A549 treated with RU486 at 1 μM for 4 hours (cell line): ENCODE data around the gene LIN28A. TPM values are rescaled to one million over a fixed set of nuclear protein-coding genes. Genes with fewer than 3 reads are reported as not detected.

Source experiments
- total RNA-seq: library from RNA; stranded (reverse); fragments of 200-300 nt; extraction: Qiagen RNA extraction; gene quantifications from 5 replicates; pipeline ENCODE4 v1.2.3, GENCODE V29; 2022; ENCODE audit warnings: low read depth

LIN28A gene, protein sequence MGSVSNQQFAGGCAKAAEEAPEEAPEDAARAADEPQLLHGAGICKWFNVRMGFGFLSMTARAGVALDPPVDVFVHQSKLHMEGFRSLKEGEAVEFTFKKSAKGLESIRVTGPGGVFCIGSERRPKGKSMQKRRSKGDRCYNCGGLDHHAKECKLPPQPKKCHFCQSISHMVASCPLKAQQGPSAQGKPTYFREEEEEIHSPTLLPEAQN
- 0.03 TPM in 1 of 5 replicates, not detected in the others for total RNA-seq

DNA sequence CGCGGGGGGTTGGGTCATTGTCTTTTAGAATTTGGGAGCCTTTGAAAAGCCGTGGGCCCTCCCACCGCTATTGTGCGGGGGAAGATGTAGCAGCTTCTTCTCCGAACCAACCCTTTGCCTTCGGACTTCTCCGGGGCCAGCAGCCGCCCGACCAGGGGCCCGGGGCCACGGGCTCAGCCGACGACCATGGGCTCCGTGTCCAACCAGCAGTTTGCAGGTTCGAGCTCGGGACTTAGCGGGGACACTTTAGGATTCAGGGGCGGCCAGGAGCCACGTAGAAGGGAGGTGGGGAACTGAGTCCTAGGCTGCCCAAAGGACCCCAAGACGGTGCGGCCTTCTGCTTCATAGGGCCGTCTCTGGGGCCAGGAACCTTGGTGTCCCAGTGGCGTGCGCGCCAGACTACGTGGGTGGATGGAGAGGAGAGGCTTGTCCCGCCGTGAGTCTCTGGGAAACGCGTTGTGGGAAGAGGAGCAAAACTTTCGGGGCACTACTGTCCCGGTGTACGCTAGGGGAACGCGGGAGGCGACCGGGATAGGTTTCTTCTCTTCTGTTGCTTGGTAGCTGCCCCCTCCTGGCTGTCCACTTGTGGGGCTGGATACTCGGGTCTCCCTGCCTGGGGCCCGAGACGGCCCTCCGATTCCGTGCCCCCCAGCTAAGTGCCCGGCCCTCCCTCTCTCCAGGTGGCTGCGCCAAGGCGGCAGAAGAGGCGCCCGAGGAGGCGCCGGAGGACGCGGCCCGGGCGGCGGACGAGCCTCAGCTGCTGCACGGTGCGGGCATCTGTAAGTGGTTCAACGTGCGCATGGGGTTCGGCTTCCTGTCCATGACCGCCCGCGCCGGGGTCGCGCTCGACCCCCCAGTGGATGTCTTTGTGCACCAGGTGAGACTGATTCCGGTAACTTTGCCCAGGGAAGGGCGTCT lies at the start of gene LIN28A:
LIN28A (plus strand) TSS at position 112 of the 918 bp plus-strand sequence; CDS start at position 187, 75 bp downstream.

DNA sequence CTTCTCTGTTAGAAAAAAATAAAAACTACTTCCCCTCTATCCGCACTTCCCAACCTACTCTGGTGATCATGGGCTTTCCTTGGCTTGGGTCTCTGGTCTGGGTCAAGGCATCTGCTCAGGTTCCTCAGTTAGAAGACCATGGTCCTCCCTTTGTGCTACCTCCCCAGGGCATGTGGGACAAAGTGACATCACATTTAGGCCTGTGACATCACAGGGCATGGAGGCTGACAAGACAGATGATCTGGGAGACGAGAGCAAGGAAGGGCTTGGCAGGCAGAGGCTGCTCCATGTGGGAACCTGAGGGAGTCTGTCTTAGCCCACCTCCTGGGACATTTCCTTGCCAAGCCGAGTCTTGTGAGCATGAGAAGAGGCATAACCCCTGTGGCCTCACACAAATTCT lies 38.0 kb upstream of the LIN28A start, which contains the start of gene ZNF683:
ZNF683 (minus strand) TSS at position 140 of the 400 bp plus-strand sequence. CDS start 4,179 bp downstream, outside the sequence.

DNA sequence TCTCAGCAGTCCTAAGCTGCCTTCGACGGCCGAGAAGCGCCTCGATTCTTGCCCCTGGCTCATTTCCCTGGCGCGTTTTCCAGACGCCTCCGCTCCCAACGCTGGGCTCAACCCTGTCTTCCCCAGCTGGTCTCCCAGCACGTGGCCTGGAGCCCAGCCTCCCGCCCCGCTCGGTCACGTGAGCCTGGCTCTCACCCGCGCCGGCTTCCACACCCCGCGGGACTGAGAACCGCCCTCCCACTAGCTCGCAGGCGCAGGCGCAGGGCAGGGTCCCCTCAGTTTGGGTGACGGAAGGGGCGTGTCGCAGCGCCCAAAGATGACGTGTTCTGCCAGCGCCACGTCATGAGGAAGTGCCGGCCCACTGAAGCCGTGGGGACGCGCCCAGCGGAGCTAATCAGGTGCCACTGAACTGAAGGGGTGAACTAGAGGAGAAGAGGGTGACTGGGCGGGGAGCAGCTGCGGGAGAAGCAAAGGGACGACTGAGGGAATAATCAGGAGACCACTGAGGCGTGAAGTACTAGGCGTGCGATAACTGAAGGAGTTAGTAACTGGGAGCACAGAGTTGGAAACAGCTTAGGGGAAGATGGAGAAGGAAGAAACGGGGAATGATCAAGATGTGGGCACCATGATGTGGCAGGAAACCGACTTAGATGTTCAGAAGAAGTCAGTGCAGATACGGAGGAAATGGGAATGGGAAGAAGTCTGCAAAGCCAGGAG lies 21.5 kb downstream of the LIN28A start, which contains the start of gene DHDDS:
DHDDS (plus strand) TSS at position 343 of the 717 bp plus-strand sequence. CDS start 625 bp downstream, outside the sequence.

DNA sequence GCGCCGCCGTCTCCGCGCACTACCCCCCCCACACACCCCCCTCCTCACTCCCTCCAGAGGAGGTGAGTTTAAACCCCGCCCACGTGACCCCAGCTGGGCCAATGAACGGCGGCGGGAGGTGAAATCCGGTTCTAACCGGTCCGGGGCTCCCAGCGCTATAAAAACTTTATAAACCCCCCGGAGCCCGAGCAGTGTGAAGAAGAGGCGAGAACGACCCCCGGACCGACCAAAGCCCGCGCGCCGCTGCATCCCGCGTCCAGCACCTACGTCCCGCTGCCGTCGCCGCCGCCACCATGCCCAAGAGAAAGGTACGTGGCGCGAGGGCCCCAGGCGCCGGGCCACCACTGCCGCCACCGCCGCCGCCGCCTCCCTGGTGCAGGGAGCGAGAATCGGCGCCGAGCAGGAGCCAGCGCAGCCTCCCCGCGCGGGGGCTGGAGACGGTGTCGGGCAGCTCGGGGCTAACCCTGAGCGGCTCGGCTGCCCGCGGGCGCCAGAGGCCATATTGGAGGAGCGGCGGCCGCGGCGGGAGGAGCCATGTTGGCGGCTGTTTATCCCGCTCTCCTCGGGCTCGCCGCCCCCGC lies 61.8 kb downstream of the LIN28A start, which contains the start of gene HMGN2:
HMGN2 (plus strand) TSS at position 121 of the 581 bp plus-strand sequence; CDS start at position 294, 173 bp downstream.

Other genes with a start within 250 kb of the LIN28A start
- not detected in 5 replicates for gene C1orf232, start 241.9 kb upstream of the LIN28A start, total RNA-seq
- gene ZNF593, start 240.9 kb upstream of the LIN28A start, total RNA-seq, result 52.3 to 67.9 TPM (median 66.6 TPM) in 5 replicates
- 0.36 TPM in 1 of 5 replicates, not detected in the others for gene ZNF593OS, start 239.0 kb upstream of the LIN28A start, total RNA-seq
- 0.13 to 0.35 TPM (median 0.30 TPM) in 5 replicates for gene CNKSR1, start 233.3 kb upstream of the LIN28A start, total RNA-seq
- not detected in 5 replicates for gene CATSPER4, start 220.2 kb upstream of the LIN28A start, total RNA-seq
- gene CEP85, start 176.6 kb upstream of the LIN28A start, total RNA-seq, result 12.2 to 15.1 TPM (median 13.6 TPM) in 5 replicates
- gene SH3BGRL3, start 130.7 kb upstream of the LIN28A start, total RNA-seq, result 116 to 199 TPM (median 158 TPM) in 5 replicates
- gene UBXN11, start 104.2 kb upstream of the LIN28A start, total RNA-seq, result 11.1 to 17.7 TPM (median 16.8 TPM) in 5 replicates
- not detected in 5 replicates for gene CD52, start 92.9 kb upstream of the LIN28A start, total RNA-seq
- gene CRYBG2, start 56.7 kb upstream of the LIN28A start, total RNA-seq, result 0.48 to 2.0 TPM (median 1.4 TPM) in 5 replicates
- gene ZNF683, start 38.1 kb upstream of the LIN28A start, total RNA-seq, result not detected in 5 replicates
- gene DHDDS, start 21.5 kb downstream of the LIN28A start, total RNA-seq, result 21.2 to 26.7 TPM (median 23.1 TPM) in 5 replicates
- 305 to 414 TPM (median 361 TPM) in 5 replicates for gene HMGN2, start 61.6 kb downstream of the LIN28A start, total RNA-seq
- gene RPS6KA1, start 118.9 kb downstream of the LIN28A start, total RNA-seq, result 14.2 to 17.6 TPM (median 16.4 TPM) in 5 replicates